HG02943 (cell line): ENCODE measurements around the gene FSTL4.
A peak's percentile ranks its signal among the peaks of the same experiment; 100 is the strongest.

Experiments
- ATAC-seq: cut with Tn5 transposase; IDR thresholded peaks from one replicate; pipeline ENCODE4 v1.9.1; 2021; ENCODE audit warnings: mild to moderate bottlenecking, low read depth, moderate library complexity; ENCODE audit not compliant: unreplicated experiment

FSTL4 gene

GRCh38 chr5:133257977-133258376 is 354.4 kb downstream of the FSTL4 start:
- ATAC-seq, result no peak

- ATAC-seq, result no peak
Observed at GRCh38 chr5:133256276-133256675, 356.1 kb downstream of the FSTL4 start.

DNA sequence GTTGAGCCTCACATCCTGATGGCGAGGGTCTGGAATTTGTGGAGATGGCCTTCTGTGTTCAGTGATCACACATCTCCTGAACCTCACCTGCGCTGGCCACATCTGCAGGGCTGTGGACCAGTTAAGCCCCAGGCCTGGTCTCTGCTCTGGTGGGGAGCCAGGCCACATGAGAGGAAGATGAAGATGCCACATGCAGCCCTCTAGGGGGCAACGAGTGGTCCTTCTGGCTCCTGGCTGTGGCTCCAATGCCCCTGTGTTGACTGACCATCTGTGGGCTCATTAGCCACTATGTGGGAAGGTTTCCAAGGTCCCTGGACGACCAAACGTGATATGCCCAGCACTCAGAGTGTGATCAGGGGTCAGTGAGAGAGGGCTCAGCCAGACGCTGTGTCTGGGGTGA is 357.5 kb downstream of the FSTL4 start:
- ATAC-seq, result no peak

DNA sequence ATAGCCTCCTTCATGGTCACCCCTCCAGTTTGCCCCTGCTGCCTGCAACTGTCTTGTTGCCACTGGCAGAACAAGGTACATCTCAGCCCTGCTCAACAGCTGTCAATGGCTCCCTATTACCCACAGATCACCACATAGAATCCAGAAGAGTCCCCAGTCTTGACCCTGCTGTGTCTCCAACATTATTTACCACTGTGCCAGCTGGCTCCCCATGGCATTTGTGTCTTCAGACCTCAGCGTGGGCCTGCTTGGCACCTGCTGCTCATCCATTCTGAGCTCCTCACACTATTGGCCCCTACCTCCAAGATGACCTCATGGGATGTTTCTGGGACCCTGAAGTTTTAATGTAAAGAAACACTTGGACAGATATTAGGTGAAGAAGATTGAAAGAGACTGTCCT is 358.7 kb downstream of the FSTL4 start:
- no peak for ATAC-seq

GRCh38 chr5:133253070-133253469 is 359.3 kb downstream of the FSTL4 start:
- ATAC-seq, result no peak

GRCh38 chr5:133252133-133252480 is 360.2 kb downstream of the FSTL4 start:
- ATAC-seq, result no peak

DNA sequence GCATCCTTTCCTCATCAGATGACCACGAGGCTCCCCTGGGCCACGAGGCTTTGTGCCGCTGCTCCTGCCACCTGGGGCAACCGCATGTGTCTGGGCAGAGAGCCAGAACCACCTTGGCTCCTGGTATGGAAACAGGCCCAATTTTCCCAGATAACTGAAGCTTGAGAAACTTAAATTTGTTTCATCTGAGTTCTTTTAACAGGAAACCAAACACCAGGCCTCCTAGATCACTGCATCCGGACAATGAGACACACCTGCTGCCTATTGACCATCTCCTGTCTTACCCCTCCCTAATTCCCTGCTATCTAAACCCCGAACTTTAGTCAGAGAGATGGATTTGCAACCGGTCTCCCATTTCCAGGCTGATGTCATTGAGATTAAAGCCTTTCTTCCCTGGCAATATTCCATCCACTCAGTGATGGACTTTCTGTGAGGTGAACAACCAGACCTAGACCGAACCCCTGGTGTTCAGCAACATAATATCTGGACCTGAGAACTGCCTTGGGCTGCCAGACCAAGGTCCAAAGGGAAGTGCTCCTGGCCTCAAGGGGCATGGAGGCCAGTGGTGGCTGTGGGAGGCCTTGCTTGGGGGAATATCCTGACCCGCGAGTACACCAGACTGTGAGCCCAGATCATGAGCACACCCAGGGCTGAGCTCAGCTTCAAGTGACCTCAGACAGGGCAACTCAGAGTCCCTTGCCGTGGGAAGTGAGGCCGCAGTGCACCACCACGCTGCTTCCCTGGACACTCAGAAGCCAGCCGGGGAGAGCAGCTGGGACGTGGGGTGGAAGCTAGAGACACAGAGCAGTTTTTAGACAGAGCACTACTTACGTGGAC is 360.8 kb downstream of the FSTL4 start:
- ATAC-seq, result no peak

GRCh38 chr5:133250527-133250926 is 361.8 kb downstream of the FSTL4 start:
- ATAC-seq, result no peak

GRCh38 chr5:133249593-133249992 is 362.7 kb downstream of the FSTL4 start:
- ATAC-seq, result no peak

- no peak for ATAC-seq
Observed at GRCh38 chr5:133247881-133248624, 364.3 kb downstream of the FSTL4 start.

DNA sequence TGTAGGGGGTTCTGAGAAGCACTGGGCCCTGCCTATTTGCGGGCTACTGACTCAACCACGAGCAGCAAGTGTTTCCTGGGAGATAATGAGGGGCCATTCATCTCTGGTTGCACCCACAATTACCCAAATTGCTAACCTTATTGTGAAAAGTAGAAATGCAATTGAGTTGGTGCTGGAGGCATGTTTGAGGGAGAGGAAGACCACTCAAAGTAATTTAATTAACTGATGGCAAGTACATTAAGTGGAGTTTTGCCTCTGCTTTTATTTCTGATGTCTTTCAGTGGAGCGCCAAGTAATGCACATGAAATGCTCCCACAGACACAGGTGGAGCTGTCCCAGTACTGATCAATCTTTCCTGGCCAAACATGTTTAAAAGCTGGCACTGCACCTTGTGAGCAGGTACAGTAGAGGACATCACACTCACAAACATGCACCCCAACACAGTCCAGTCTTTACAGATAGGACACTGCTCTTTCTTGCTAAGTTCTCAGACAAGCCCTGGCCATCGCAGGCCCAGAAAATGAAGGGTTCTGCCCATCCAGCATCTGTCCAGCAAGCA is 365.1 kb downstream of the FSTL4 start:
- no peak for ATAC-seq

GRCh38 chr5:133246376-133247150 is 365.8 kb downstream of the FSTL4 start:
- no peak for ATAC-seq

GRCh38 chr5:133246053-133246370 is 366.3 kb downstream of the FSTL4 start:
- ATAC-seq, result no peak

- ATAC-seq, result no peak
Observed at GRCh38 chr5:133245191-133246052, 366.9 kb downstream of the FSTL4 start.

GRCh38 chr5:133244242-133244641 is 368.1 kb downstream of the FSTL4 start:
- ATAC-seq, result peak; percentile 70

DNA sequence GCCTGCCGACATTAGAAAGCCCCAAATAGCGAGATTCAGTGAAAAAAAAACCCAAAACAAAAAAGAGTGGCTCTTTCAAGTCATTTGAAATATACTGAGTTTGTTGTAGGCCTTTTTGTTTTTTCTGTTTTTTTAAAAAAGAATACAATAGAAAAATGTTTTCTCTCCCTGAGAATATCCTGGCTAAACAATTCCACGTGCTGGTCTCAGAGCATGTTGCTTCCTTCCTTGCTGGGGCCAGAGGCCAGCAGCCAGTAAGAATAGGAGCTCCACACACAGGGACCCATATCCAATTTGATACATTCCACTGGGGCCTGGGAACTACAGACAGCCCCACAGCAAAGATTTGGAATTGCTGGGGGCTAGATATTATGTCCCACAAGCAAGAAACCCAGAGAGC is 369.1 kb downstream of the FSTL4 start:
- no peak for ATAC-seq

DNA sequence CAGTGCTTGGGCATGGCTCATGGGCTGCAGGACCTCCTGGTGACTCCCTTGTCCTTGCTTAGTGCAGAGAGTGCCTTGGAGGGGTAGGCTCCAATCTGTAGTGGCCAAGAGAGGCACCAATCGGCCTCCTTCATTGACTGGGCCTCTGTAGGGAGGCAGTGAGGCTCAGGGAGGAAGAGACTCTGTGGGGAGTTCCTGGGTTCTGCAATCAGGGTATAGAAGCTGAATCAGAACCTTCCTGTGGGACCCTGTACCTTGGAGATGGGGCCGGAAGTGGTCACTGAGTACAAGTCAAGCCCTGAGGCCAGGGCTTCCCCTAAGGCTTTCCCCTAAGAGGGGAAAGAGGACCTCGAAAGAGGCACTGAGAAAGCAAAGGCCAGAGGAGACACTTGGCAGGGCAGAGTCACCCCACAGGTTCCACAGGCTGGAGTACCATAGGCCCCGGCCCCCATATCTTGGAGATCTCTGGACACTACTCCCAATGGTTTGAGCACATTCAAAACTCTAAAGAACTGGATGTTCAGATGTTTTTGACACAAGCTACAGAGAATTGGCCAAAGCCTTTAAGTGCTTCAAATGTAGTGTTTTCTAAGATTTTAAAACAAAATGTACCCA is 370.0 kb downstream of the FSTL4 start:
- no peak for ATAC-seq

GRCh38 chr5:133241179-133242092 is 370.9 kb downstream of the FSTL4 start:
- ATAC-seq, result no peak
